Stomach (tissue), 4 donors: ENCODE data around the gene C11orf98.

ENCODE experiments used
- EP300 ChIP-seq: sonication (generic); formaldehyde crosslinking; IDR thresholded peaks from one replicate; pipeline ENCODE4 v1.6.1; 2017; ENCODE audit warnings: antibody characterized with exemption
- POLR2A ChIP-seq, 4 donors: fragments of 450-650 bp; IDR thresholded peaks; one replicate each; pipeline ENCODE4 v1.6.1; 2016; ENCODE audit warnings: antibody characterized with exemption in 4 of 4, control low read depth in 2 of 4, mild to moderate bottlenecking in 1 of 4, moderate library complexity in 1 of 4
- POLR2AphosphoS5 ChIP-seq, 3 donors: sonication (generic); formaldehyde crosslinking; IDR thresholded peaks; one replicate each; pipeline ENCODE4 v1.6.1; 2016; ENCODE audit warnings: antibody characterized with exemption in 3 of 3
- TF ChIP-seq, protein P1 (sequence below), 7 experiments: fragments of 450-650 bp in 4 of 7; fragments of 200-600 bp in 3 of 7; sonication (generic) in 3 of 7; IDR thresholded peaks; one replicate each; pipeline ENCODE4 v1.5.1; 2016 to 2019; ENCODE audit warnings: antibody characterized with exemption in 7 of 7, control low read depth in 2 of 7, mild to moderate bottlenecking in 1 of 7

GRCh38 chr11:62682518-62682917, 17.5 kb upstream of the C11orf98 start:
- TF ChIP-seq POLR2A (IDR thresholded peaks at IDR 0.05) (no peak), POLR2AphosphoS5 (IDR thresholded peaks at IDR 0.05) (no peak), EP300 (no peak)
- TF ChIP-seq, protein P1, sequence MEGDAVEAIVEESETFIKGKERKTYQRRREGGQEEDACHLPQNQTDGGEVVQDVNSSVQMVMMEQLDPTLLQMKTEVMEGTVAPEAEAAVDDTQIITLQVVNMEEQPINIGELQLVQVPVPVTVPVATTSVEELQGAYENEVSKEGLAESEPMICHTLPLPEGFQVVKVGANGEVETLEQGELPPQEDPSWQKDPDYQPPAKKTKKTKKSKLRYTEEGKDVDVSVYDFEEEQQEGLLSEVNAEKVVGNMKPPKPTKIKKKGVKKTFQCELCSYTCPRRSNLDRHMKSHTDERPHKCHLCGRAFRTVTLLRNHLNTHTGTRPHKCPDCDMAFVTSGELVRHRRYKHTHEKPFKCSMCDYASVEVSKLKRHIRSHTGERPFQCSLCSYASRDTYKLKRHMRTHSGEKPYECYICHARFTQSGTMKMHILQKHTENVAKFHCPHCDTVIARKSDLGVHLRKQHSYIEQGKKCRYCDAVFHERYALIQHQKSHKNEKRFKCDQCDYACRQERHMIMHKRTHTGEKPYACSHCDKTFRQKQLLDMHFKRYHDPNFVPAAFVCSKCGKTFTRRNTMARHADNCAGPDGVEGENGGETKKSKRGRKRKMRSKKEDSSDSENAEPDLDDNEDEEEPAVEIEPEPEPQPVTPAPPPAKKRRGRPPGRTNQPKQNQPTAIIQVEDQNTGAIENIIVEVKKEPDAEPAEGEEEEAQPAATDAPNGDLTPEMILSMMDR (IDR thresholded peaks at IDR 0.05) = no peak
